GM23338 (cell line): ENCODE results near the gene MS4A7. TPM values are rescaled to one million over a fixed set of nuclear protein-coding genes. Genes with fewer than 3 reads are reported as not detected.

Source experiments
- ATAC-seq: fragments of 200-7000 bp; cut with Tn5 transposase; 3 replicates; pipeline ENCODE4 v1.9.1; 2020
- DNase-seq: peaks from one replicate; pipeline ENCODE4 v3.0.0-alpha.2; 2015; ENCODE audit warnings: low spot score
- H2AFZ ChIP-seq: fragments of 200-600 bp; sonication (generic); 2 replicates; pipeline ENCODE4 v1.8.0; 2016; ENCODE audit warnings: antibody characterized with exemption, mild to moderate bottlenecking, moderate library complexity
- H3F3A ChIP-seq: fragments of 200-600 bp; sonication (generic); replicated peaks from 2 replicates; pipeline ENCODE4 v1.8.0; 2017; ENCODE audit warnings: antibody characterized with exemption, mixed run types, low read depth
- H3K27ac ChIP-seq: fragments of 200-600 bp; sonication (generic); 2 replicates; pipeline ENCODE4 v1.6.1; 2016; ENCODE audit warnings: low read depth
- H3K27me3 ChIP-seq: fragments of 200-600 bp; sonication (generic); 2 replicates; pipeline ENCODE4 v1.8.0; 2016; ENCODE audit warnings: mild to moderate bottlenecking, mixed run types, moderate library complexity; ENCODE audit not compliant: insufficient read depth
- H3K36me3 ChIP-seq: fragments of 200-600 bp; sonication (generic); 2 replicates; pipeline ENCODE4 v1.8.0; 2016; ENCODE audit warnings: mild to moderate bottlenecking; ENCODE audit not compliant: insufficient read depth
- H3K4me1 ChIP-seq: fragments of 200-600 bp; sonication (generic); 2 replicates; pipeline ENCODE4 v1.8.0; 2016; ENCODE audit warnings: mild to moderate bottlenecking, moderate library complexity; ENCODE audit not compliant: insufficient read depth
- H3K4me2 ChIP-seq: fragments of 200-600 bp; sonication (generic); 2 replicates; pipeline ENCODE4 v1.7.1; 2017; ENCODE audit warnings: mixed run types
- H3K4me3 ChIP-seq: fragments of 200-600 bp; sonication (generic); 2 replicates; pipeline ENCODE4 v1.6.1; 2016; ENCODE audit warnings: mixed run types
- H3K79me2 ChIP-seq: fragments of 200-600 bp; sonication (generic); replicated peaks from 2 replicates; pipeline ENCODE4 v1.8.0; 2017; ENCODE audit warnings: mild to moderate bottlenecking; ENCODE audit not compliant: insufficient read depth
- H3K9me2 ChIP-seq: fragments of 200-600 bp; sonication (generic); 2 replicates; pipeline ENCODE4 v1.8.0; 2017; ENCODE audit not compliant: insufficient read depth
- H4K20me1 ChIP-seq: fragments of 200-600 bp; sonication (generic); replicated peaks from 2 replicates; pipeline ENCODE4 v1.8.0; 2017; ENCODE audit warnings: mild to moderate bottlenecking; ENCODE audit not compliant: insufficient read depth
- H3K27ac Mint-ChIP-seq: 2 replicates; pipeline ENCODE4 v1.8.0; 2020; ENCODE audit warnings: inconsistent platforms, mild to moderate bottlenecking, moderate library complexity, mixed read lengths
- H3K27me3 Mint-ChIP-seq: 3 replicates; pipeline ENCODE4 v1.8.0; 2022; ENCODE audit warnings: low read depth, mild to moderate bottlenecking, moderate library complexity, mixed read lengths, inconsistent platforms; ENCODE audit not compliant: insufficient read depth, poor library complexity
- H3K36me3 Mint-ChIP-seq: 3 replicates; pipeline ENCODE4 v1.8.0; 2021; ENCODE audit warnings: low read depth, mild to moderate bottlenecking, inconsistent platforms, moderate library complexity, mixed read lengths
- H3K4me1 Mint-ChIP-seq: 3 replicates; pipeline ENCODE4 v1.8.0; 2020; ENCODE audit warnings: mild to moderate bottlenecking, inconsistent platforms, mixed read lengths
- H3K4me3 Mint-ChIP-seq: 3 replicates; pipeline ENCODE4 v1.8.0; 2021; ENCODE audit warnings: moderate library complexity, mild to moderate bottlenecking, inconsistent platforms, mixed read lengths
- H3K9me3 Mint-ChIP-seq: 3 replicates; pipeline ENCODE4 v1.8.0; 2020; ENCODE audit warnings: moderate library complexity, mild to moderate bottlenecking, inconsistent platforms, mixed read lengths
- CREB1 ChIP-seq: fragments of 250-450 bp; sonication (Bioruptor Pico); IDR thresholded peaks from 2 replicates; pipeline ENCODE4 v1.5.0; 2020; ENCODE audit warnings: low read depth, mild to moderate bottlenecking, moderate library complexity
- CTCF ChIP-seq, 2 experiments: fragments of 200-600 bp in 1 of 2; sonication (generic) in 1 of 2; conservative IDR thresholded peaks; 2 replicates each; pipeline versions ENCODE4 v1.5.1 to v1.6.1; 2016 to 2017; ENCODE audit warnings: antibody characterized with exemption in 2 of 2, low read depth in 2 of 2, mild to moderate bottlenecking in 2 of 2, moderate library complexity in 1 of 2
- EZH2 ChIP-seq: fragments of 200-600 bp; sonication (generic); IDR thresholded peaks from one replicate; pipeline ENCODE4 v1.8.0; 2017; ENCODE audit warnings: antibody characterized with exemption, mild to moderate bottlenecking, low read depth; ENCODE audit not compliant: unreplicated experiment
- JUNB ChIP-seq: IDR thresholded peaks from one replicate; pipeline ENCODE4 v1.6.1; 2016; ENCODE audit warnings: antibody characterized with exemption; ENCODE audit not compliant: unreplicated experiment
- POLR2AphosphoS5 ChIP-seq: IDR thresholded peaks from 2 replicates; pipeline ENCODE4 v1.6.1; 2016; ENCODE audit warnings: antibody characterized with exemption, low read depth
- REST ChIP-seq: IDR thresholded peaks from one replicate; pipeline ENCODE4 v1.6.1; 2018; ENCODE audit warnings: antibody characterized with exemption; ENCODE audit not compliant: unreplicated experiment
- ZNF114 ChIP-seq: fragments of 250-450 bp; sonication (Bioruptor Pico); IDR thresholded peaks from 2 replicates; pipeline ENCODE4 v1.5.0; 2020; ENCODE audit warnings: mild to moderate bottlenecking, moderate library complexity
- ZNF331 ChIP-seq: fragments of 250-450 bp; sonication (Bioruptor Pico); IDR thresholded peaks from 2 replicates; pipeline ENCODE4 v1.5.0; 2020; ENCODE audit warnings: low read depth, mild to moderate bottlenecking, moderate library complexity
- ZNF462 ChIP-seq: fragments of 250-450 bp; sonication (Bioruptor Pico); IDR thresholded peaks from 2 replicates; pipeline ENCODE4 v1.5.0; 2020; ENCODE audit warnings: mild to moderate bottlenecking, moderate library complexity
- polyA plus RNA-seq: library from polyadenylated mRNA; unstranded; fragments of >200 nt; fragmentation: Nextera tagmentation; extraction: Ambion mirVana; gene quantifications from 2 replicates; pipeline ENCODE4 v1.2.1, GENCODE V29; 2016
- total RNA-seq: library from RNA; depleted of rRNA; stranded (reverse); fragments of >200 nt; shearing (Covaris generic); gene quantifications from 2 replicates; pipeline ENCODE4 v1.2.3, GENCODE V29; 2014

Gene MS4A7
- total and polyA plus RNA-seq, 2 experiments from 2014 or later: 0.07 TPM; not detected in 1

- TF ChIP-seq EZH2: no peak
- no peak for TF ChIP-seq REST
- no peak for TF ChIP-seq POLR2AphosphoS5
Measured at GRCh38 chr11:60367896-60368295, 10.4 kb upstream of the MS4A7 start (continued).

- ATAC-seq: no peak
- TF ChIP-seq CREB1 (CRISPR knock-in tag) (no peak), JUNB (no peak), ZNF331 (CRISPR knock-in tag) (no peak), REST (no peak), ZNF462 (no peak), ZNF114 (CRISPR knock-in tag) (no peak), CTCF (conservative IDR thresholded peaks at IDR 0.05; ENCODE audit: low read depth in 2 of 2) (no peak)
- no peak for DNase-seq
- Histone ChIP-seq H3K79me2 (no peaks in the 10 kb centered on the region), H2AFZ (no peak overlapping the region), H3F3A (no peaks in the 10 kb centered on the region), H3K27me3 (no peaks in the 10 kb centered on the region), H3K4me2 (no peak overlapping the region), H3K9me2 (peaks cover 14% of the 10 kb centered on the region), H3K27ac (no peak overlapping the region), H4K20me1 (no peaks in the 10 kb centered on the region), H3K36me3 (no peaks in the 10 kb centered on the region; the same call in 1 of the 2 replicates), H3K4me1 (peaks cover 5% of the 10 kb centered on the region), H3K4me3 (no peak overlapping the region)
- Mint-ChIP-seq H3K27me3 (peaks cover 3% of the 10 kb centered on the region), H3K4me3 (no peak overlapping the region), H3K4me1 (peaks cover 6% of the 10 kb centered on the region; the same call in 1 of the 3 replicates), H3K9me3 (peaks cover 20% of the 10 kb centered on the region), H3K36me3 (peaks cover 18% of the 10 kb centered on the region), H3K27ac (no peak overlapping the region)
Measured at GRCh38 chr11:60370252-60370810, 8.0 kb upstream of the MS4A7 start.
